Dermis microvascular lymphatic vessel endothelial cell (primary cell): ENCODE results near the gene SLC22A23. TPM values are rescaled to one million over a fixed set of nuclear protein-coding genes. Genes with fewer than 3 reads are reported as not detected.

ENCODE experiments used
- DNase-seq, 2 donors: peaks; one replicate each; pipeline versions ENCODE4 v3.0.0 to v3.0.0-alpha.2; 2010; ENCODE audit warnings: low read depth in 2 of 2
- total RNA-seq: library from RNA; depleted of rRNA; stranded (reverse); fragments of >200 nt; gene quantifications from 2 replicates; pipeline ENCODE4 v1.2.1, GENCODE V29; 2014

SLC22A23 gene
- total RNA-seq, 1 donor from 2014 or later: 29.4 TPM

GRCh38 chr6:3406362-3406821 lies 50.5 kb downstream of the SLC22A23 start:
- no peak for DNase-seq

- DNase-seq: no peak
These were observed 51.2 kb downstream of the SLC22A23 start for GRCh38 chr6:3405679-3406078.

DNA sequence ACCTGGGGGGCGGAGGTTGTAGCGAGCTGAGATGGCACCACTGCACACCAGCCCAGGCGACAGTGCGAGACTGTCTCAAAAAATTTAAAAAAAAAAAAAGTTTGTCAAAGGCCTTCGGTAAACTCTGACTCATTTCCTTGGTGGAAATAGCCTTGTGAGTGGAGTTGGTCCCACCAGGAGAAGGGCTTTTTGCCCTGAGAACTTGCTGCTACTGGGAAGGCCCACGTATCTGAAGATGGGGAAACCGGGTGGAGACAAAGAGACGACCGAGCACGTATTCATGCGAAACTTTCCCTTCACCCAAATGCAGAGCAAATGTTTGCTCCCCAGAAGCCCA lies 51.7 kb downstream of the SLC22A23 start:
- no peak for DNase-seq

GRCh38 chr6:3403238-3404173 lies 53.3 kb downstream of the SLC22A23 start:
- peak in 1 of 2 donors; percentile 15 for DNase-seq

DNA sequence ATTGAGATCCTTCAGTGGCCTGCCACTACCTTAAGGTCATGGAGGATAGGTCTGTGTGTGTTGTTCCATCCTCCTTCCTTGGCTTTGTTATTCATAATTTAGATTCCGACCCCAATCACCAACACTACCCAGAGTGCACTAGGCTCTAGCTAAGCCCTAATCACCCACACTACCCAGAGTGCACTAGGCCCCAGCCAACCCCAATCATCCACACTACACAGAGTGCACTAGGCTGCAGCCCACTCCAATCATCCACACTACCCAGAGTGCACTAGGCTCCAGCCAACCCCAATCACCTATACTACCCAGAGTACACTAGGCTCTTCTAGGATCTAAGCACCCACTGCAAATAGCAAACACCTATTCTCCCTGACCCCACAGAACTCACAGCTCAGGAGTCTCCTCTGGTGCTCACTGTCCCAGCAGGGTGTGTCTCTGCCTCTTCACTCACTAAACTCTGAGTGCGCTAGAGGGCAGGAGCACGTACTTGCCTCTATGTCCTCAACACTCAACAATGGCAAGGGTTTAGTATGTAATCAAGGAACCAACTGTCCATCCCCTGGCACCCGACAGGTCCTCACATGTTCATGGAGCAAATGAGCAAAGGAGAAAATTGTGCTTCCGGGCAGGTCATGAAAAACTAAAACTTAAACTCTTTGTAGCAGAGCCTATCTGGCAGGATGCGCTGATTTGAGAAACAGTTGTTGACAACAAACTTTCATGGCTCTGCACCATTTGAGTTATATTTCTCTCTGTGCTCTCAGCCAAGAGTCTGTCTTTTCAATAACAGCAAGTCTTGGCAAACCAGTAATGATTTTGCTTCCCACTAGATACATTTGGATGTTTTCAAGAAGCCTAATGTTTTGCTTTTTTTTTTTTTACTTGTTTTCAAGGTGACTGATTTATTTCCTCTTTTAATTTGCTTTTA lies 54.3 kb downstream of the SLC22A23 start:
- no peak for DNase-seq

GRCh38 chr6:3400162-3400561 lies 56.7 kb downstream of the SLC22A23 start:
- no peak for DNase-seq

- DNase-seq: peak in 1 of 2 donors; percentile 37
These were observed 57.8 kb downstream of the SLC22A23 start for GRCh38 chr6:3398755-3399696.

GRCh38 chr6:3398165-3398562 lies 58.7 kb downstream of the SLC22A23 start:
- DNase-seq: no peak

DNA sequence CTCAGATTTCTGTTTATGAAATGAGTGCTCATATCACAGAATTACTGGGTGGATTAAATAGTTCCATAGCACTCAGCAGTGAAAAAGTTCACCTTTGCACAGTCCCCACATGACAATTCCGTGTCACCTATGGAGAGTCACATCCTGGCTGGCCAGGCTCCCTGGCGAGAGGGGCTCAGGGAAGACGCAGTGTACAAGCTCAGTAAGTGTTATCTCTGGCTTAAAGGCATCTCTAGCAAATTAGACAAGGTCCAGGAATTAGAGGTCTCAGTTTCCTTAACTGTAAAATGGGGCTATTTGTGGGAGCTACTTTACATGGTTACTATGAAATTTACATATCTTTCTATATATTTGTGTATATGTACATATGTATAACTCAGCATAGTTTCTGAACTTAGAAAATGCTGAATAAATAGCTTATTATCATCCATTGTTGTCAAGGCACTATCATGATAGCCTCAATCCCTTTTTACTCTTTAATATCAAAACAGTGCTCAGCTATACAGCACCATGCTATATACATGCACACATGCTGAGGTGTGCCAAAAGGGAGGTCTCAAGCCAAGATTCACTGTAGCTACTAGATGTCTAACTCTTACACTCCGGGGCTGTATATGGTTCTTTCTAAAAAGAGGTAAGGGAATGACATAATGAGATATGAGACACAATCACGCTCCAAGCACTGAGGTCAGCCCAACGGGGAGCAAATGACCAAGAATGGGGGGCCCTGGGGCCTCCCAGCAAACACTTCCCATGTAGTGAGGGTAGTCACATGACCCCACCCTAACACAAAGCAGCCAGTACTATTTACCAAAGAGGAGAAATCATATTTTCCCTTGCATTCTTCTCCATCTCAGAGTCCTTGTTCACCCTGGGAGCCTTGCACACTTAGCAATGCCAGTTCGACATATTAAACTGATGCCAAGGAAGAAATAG lies 59.4 kb downstream of the SLC22A23 start:
- no peak for DNase-seq

GRCh38 chr6:3396503-3397180 lies 60.2 kb downstream of the SLC22A23 start:
- DNase-seq: no peak

GRCh38 chr6:3394671-3395070 lies 62.2 kb downstream of the SLC22A23 start:
- no peak for DNase-seq

- DNase-seq: no peak
These were observed 63.0 kb downstream of the SLC22A23 start for GRCh38 chr6:3393836-3394202.

GRCh38 chr6:3392930-3393835 lies 63.7 kb downstream of the SLC22A23 start:
- DNase-seq: no peak

DNA sequence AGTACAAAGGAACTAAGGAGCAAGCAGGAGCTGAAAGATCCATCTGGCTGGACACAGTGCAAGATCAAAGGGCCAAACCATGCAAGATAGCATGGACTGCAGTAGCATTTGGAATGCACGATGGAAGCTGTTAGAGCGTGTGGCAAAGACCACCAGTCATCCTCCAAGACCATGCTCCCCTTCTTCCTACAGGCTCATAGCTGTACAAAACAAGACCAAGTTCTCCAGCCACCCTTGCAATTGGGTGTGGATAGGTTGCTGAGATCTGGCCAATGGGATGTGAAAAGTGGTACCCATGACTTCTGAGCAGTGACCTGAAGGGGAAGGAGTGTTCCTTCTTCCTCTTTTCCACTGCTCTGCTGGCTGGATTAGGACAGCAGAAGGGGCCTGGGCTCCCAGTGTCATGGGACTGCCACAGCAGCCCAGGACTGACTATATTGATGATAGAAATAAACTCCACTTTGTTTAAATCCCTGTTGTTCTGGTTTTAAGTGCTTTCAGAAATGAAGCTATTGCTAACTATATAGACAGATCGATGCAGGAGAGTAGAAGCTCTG lies 64.9 kb downstream of the SLC22A23 start:
- DNase-seq: no peak

DNA sequence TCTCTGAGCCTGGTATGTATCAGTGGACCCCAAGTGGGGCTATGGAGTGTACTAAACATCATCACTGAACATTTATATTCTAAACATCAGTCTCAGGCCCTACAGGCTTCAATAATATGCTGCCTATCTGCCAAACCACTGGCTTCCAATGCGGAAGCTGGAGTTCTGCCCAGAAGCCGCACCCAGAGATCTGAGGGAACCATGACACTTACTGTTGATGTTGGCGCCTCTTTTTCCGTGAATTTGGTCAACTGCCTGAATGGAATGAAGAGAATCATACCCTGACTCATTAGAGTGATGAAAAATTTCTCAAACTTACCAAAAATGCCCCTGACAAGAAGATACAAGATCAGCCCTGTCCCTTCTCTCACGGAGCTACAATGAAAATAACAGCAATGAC lies 66.2 kb downstream of the SLC22A23 start:
- peak; percentile 86 to 87 for DNase-seq

GRCh38 chr6:3389390-3390167 lies 67.3 kb downstream of the SLC22A23 start:
- DNase-seq: peak; percentile 61 to 63

- no peak for DNase-seq
These were observed 68.1 kb downstream of the SLC22A23 start for GRCh38 chr6:3388786-3389185.
